HG02759 (cell line): ENCODE results near the gene PTGIS.

ENCODE experiments used
- ATAC-seq: cut with Tn5 transposase; IDR thresholded peaks from one replicate; pipeline ENCODE4 v1.9.1; 2021; ENCODE audit warnings: mild to moderate bottlenecking, moderate library complexity; ENCODE audit not compliant: unreplicated experiment

PTGIS gene

GRCh38 chr20:49503176-49503575, 64.8 kb downstream of the PTGIS start:
- no peak for ATAC-seq

- ATAC-seq: no peak
These were observed 66.0 kb downstream of the PTGIS start for GRCh38 chr20:49501917-49502316.

GRCh38 chr20:49497398-49497669, 70.6 kb downstream of the PTGIS start:
- no peak for ATAC-seq

GRCh38 chr20:49496553-49497397, 71.2 kb downstream of the PTGIS start:
- ATAC-seq: no peak

- no peak for ATAC-seq
These were observed 71.9 kb downstream of the PTGIS start for GRCh38 chr20:49496043-49496442.

GRCh38 chr20:49490689-49491088, 77.2 kb downstream of the PTGIS start:
- ATAC-seq: no peak

GRCh38 chr20:49489688-49490087, 78.2 kb downstream of the PTGIS start:
- ATAC-seq: no peak

GRCh38 chr20:49486064-49486463, 81.9 kb downstream of the PTGIS start:
- ATAC-seq: no peak

- no peak for ATAC-seq
These were observed 82.4 kb downstream of the PTGIS start for GRCh38 chr20:49485563-49485962.

- ATAC-seq: no peak
These were observed 83.5 kb downstream of the PTGIS start for GRCh38 chr20:49484180-49485140.

GRCh38 chr20:49483696-49484123, 84.2 kb downstream of the PTGIS start:
- ATAC-seq: no peak

- no peak for ATAC-seq
These were observed 84.8 kb downstream of the PTGIS start for GRCh38 chr20:49483018-49483695.

- ATAC-seq: no peak
These were observed 85.3 kb downstream of the PTGIS start, which contains the start of gene KCNB1 for GRCh38 chr20:49482621-49483017. KCNB1 (minus strand) TSS chr20:49482668; CDS start chr20:49482480, 188 bp downstream.

GRCh38 chr20:49482173-49482572, 85.8 kb downstream of the PTGIS start:
- ATAC-seq: no peak

GRCh38 chr20:49481116-49481515, 86.8 kb downstream of the PTGIS start:
- no peak for ATAC-seq

GRCh38 chr20:49480236-49480635, 87.7 kb downstream of the PTGIS start:
- no peak for ATAC-seq

- no peak for ATAC-seq
These were observed 88.2 kb downstream of the PTGIS start for GRCh38 chr20:49479785-49480184.

GRCh38 chr20:49478754-49479689, 88.9 kb downstream of the PTGIS start:
- no peak for ATAC-seq

GRCh38 chr20:49478266-49478665, 89.7 kb downstream of the PTGIS start:
- no peak for ATAC-seq

- no peak for ATAC-seq
These were observed 90.7 kb downstream of the PTGIS start for GRCh38 chr20:49477200-49477599.
